CMK (cell line): ENCODE results near the gene FOXK2.

ENCODE experiments used
- DNase-seq: peaks from one replicate; pipeline ENCODE4 v3.0.0-alpha.2; 2010; ENCODE audit warnings: low read depth

Gene FOXK2

GRCh38 chr17:82518826-82519810 is at the start of gene FOXK2:
FOXK2 (plus strand) TSS chr17:82519732; CDS start chr17:82519889, 157 bp downstream.
- peak; percentile 90 for DNase-seq

DNA sequence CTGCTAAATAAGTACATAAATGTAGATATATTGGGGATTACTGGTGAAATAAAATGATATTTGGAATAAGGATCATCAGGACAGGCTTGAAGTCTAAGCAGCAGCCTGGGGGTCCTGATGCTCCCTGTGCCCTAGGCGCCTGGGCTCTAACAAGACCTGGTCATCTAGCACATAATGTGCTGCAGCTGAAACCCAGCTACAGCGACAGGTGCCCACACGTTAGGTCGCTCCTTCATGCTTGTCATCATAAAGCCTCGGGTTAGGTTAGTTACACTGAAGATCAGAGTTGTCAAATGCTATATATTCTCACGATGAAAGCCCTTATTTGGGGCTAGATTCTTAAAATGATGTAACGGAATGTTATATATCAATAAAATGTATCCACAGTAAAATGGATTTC is 49.5 kb upstream of the FOXK2 start:
- no peak for DNase-seq

GRCh38 chr17:82474223-82475010 is 45.1 kb upstream of the FOXK2 start:
- DNase-seq, result no peak

GRCh38 chr17:82475458-82475857 is 44.1 kb upstream of the FOXK2 start:
- DNase-seq, result no peak

DNA sequence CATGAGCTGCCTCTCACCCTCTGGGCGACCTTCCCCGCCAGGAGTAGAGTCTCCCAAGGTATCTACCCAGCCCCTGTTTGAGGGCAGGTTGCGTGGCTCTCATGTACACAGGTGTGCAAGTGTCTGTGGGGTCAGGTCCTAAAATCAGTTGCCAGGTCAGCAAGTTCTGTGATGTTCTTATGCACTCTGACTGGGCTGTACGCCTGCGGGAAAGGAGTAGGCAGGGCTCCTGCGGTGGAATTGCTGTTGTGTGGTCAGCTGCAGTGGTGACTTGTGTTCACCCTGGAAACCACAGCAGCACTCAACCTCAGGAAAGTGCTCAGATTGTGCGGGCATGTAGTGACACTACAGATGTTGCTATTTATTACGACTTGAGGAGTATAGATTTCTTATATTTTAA is 41.6 kb upstream of the FOXK2 start:
- no peak for DNase-seq

- no peak for DNase-seq
Measured at GRCh38 chr17:82479602-82480001, 39.9 kb upstream of the FOXK2 start.

- no peak for DNase-seq
Measured at GRCh38 chr17:82480318-82480717, 39.2 kb upstream of the FOXK2 start.

GRCh38 chr17:82483204-82483660 is 36.3 kb upstream of the FOXK2 start:
- DNase-seq, result no peak

DNA sequence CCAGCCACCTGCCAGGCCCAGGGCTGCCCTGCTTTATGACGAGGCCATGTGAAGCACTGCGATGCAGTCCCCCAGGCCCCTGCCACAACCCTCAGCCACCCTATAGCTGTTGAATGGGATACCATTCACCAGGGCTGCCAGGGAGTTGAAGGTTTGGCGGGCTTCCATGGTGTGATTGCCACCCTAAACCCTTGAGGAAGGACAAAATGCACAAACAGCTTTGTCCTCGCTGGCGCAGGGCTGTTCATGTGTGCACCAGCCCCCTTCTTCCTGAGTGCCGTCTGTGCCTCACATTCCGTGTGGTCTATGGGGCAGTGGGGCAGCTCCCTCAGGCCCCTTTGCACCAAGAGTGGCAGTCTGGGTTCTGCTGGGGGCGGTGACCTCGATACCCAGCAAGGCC is 35.7 kb upstream of the FOXK2 start:
- no peak for DNase-seq

DNA sequence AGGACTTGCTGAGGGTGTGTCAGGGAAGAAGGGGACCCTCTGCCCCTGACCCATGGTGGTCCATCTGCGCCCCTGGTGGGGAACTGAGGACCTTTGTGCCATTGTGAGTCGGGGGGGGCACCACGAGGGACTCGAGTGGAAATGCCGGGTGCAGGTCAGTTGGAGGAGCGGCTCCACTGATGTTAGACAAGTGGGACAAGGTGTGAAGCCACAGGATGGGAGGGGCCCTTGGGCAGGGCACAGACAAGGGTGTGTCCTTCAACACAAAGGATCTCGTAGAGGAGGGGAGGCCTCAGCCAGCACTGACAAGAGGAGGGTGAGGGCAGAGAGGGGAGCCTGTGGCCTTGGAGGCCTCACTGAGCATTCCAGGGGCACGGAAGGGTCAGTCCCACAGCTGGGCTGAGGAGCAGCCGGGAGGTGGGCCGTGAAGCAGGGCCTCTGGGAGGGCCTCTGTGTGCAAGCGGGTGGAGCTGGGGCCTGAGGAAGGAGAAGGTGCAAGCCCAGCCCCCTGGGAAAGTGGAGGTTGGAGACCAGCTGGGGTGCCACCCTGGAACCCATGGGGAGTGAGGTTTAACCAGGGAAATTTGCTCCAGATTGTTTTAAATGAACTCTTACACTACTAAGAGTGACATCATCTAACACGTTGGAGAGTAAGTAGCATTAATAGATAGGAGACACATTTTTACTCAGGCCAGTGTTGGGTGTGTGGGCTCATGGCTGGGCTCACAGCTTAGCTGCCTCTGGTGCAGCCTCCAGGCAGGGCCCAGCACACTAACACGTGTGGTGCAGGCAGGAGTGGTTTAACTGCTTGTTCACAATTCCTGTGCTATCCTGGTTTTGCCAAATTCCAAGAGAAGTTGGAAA is 33.1 kb upstream of the FOXK2 start:
- DNase-seq, result no peak

DNA sequence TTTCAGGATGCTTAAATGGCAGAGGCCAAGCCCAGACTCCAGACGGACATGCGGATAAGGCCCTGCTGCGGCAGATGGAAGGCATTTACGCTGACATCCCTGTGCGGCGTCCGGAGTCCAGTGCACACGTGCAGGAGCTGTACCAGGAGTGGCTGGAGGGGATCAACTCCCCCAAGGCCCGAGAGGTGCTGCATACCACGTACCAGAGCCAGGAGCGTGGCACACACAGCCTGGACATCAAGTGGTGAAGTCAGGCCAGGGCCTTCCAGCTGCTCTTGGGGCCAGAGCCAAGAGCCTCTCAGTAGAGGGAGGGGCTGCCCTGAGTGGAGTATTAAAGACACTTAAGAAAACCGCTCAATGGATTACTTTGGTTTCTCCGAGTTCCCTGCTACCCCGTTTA is 31.6 kb upstream of the FOXK2 start:
- DNase-seq, result no peak

DNA sequence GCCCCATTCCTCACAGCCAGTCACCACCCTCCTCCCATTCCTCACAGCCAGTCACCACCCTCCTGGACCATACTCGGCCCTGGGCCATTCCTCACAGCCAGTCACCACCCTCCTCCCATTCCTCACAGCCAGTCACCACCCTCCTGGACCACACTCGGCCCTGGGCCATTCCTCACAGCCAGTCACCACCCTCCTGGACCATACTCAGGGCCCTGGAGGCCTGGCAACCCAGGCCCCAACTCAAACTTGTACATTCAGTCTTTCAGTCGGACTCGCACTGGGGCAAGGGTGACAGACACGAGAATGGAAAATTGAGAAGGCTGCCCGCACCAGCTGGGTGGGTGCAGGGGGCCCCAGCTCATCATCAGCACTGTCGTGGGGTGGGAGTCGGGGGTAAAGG is 30.4 kb upstream of the FOXK2 start:
- no peak for DNase-seq

DNA sequence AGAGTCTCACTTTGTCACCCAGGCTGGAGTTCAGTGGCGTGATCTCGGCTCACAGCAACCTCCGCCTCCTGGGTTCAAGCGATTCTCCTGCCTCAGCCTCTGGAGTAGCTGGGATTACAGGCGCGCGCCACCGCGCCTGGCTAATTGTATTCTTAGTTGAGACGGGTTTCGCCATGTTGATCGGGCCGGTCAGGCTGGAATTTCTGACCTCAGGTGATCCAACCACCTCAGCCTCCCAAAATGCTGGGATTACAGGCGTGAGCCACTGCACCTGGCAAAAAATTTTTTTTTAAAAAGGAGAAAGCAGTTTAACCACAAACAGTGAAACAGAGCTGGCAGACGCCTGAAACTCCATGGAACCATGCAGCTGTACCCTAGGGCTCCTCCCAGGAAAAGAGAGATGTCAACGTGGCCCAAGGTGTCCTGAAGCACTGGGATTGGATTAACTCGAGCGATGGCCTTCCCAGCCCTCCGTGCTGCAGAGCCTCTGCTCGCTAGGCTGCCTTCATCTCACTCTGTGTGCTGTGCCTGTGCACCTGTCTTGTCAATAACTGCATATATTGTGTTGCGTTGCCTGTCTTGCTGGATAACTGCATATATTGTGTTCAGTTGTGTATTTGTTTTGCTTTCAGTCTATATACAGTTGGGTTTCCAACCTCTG is 29.6 kb upstream of the FOXK2 start:
- no peak for DNase-seq

- DNase-seq, result no peak
Measured at GRCh38 chr17:82490512-82491195, 28.9 kb upstream of the FOXK2 start.

GRCh38 chr17:82491196-82491530 is 28.4 kb upstream of the FOXK2 start:
- no peak for DNase-seq

DNA sequence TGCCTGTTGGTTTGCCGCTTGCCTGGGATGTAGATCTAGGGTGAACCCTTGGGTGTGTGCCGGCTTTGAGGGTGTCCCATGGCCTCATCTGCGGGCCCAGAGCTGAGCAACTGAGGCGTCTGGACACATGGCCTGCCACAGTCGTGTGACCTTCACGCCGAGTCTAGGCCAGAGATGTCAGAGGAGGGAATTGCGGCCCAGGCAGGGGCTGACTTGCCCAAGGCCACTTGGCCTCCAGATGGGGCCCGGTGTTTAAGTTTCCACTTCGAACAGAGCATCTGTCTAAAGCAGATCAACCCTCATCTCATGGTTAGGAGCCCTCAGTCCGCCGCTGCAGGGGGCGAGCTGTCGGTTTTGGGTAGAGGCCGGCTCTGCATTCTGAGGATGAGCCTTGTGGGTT is 28.0 kb upstream of the FOXK2 start:
- DNase-seq, result no peak

- no peak for DNase-seq
Measured at GRCh38 chr17:82492643-82493225, 26.8 kb upstream of the FOXK2 start.

GRCh38 chr17:82493226-82493781 is 26.2 kb upstream of the FOXK2 start:
- no peak for DNase-seq

DNA sequence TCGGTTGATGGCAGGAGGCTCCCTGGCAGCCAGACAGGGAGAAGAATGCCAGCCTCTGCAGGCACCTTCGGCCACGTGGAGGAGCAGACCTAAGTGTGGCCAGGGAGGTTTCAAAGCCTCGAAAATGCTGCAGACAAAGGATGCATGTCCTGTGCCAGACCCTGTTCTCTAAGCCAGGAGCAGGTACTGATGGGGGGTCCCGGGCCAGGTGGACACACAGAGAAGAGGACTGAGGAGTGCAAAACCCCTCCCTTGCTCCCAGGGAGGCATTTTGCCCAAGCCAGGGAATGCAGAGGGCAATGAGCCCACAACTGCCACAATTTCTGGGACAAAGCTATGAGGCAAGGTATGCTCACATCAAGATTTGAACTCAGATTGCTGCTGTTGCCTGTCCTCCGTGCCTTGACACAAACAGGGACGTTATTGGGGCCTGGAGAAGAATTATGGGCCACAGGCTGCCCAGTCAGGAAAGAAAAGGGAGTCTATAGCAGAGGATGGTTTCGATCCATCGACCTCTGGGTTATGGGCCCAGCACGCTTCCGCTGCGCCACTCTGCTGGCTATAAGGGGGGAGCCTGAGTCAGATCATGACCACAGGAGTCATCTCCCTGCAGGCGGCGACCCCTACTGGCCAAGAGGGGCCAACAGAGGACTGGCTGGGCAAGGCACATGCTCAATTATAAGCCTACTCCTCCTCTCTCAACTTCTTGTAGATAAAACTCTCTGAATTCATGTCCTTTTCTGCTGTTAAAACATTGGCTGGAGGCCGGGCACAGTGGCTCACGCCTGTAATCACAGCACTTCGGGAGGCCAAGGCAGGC is 25.1 kb upstream of the FOXK2 start:
- DNase-seq, result peak; percentile 99
